ENCODE data around the gene HSPA14. TPM values are rescaled to one million over a fixed set of nuclear protein-coding genes. Genes with fewer than 3 reads are reported as not detected.

HSPA14 gene
- total and polyA plus RNA-seq, 10 donors, result 11.6 to 24.1 (median 13.5) TPM

DNA sequence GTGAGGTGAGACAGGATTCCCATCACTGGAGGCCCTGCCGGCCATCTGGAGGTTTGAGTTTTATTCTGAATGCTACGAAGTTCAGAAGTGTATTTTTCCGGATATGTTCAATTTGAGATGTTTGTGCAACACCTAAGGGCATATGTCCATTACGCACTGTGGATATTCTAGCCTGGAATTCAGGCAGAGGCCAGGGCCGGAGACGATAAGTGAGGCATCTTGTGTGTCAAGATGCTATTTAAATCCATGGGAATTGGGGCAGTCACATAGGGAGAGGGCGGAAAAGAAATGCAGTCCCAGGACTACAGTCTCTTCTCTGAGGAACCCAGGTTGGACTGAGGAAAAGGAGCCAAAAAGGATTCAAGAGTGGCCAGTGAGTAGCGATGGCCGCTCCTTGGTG, 38.7 kb downstream of the HSPA14 start:
- Histone ChIP-seq H3K4me1 (peaks cover 14 to 42% (median 28%) of the 10 kb centered on the region in 6 donors), H3K27ac (peak overlapping the region in 2 of 8 donors; percentile 93 to 94), H3K4me3 (peak overlapping the region in 2 of 8 donors; percentile 87 to 99), H3K36me3 (peaks cover 0 to 9% (median 2%) of the 10 kb centered on the region in 6 donors), H3K27me3 (replicated peaks in 1 of 7) (no peaks in the 10 kb centered on the region), H3K9me3 (no peaks in the 10 kb centered on the region)
- intact Hi-C loops (cut with DNase I; ENCODE audit: low total_unique reads), result no loop called here
- DNase-seq, result no peak
- 93 to 97% (median 96%) methylated on average over 9 of the region's 9 CpGs for WGBS, 5 donors
- no peak for TF ChIP-seq POLR2AphosphoS5 (IDR thresholded peaks at IDR 0.05)
- TF ChIP-seq, protein P1, sequence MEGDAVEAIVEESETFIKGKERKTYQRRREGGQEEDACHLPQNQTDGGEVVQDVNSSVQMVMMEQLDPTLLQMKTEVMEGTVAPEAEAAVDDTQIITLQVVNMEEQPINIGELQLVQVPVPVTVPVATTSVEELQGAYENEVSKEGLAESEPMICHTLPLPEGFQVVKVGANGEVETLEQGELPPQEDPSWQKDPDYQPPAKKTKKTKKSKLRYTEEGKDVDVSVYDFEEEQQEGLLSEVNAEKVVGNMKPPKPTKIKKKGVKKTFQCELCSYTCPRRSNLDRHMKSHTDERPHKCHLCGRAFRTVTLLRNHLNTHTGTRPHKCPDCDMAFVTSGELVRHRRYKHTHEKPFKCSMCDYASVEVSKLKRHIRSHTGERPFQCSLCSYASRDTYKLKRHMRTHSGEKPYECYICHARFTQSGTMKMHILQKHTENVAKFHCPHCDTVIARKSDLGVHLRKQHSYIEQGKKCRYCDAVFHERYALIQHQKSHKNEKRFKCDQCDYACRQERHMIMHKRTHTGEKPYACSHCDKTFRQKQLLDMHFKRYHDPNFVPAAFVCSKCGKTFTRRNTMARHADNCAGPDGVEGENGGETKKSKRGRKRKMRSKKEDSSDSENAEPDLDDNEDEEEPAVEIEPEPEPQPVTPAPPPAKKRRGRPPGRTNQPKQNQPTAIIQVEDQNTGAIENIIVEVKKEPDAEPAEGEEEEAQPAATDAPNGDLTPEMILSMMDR (IDR thresholded peaks at IDR 0.05 in 8 of 11, conservative IDR thresholded peaks at IDR 0.05 in 3 of 11), result no peak

DNA sequence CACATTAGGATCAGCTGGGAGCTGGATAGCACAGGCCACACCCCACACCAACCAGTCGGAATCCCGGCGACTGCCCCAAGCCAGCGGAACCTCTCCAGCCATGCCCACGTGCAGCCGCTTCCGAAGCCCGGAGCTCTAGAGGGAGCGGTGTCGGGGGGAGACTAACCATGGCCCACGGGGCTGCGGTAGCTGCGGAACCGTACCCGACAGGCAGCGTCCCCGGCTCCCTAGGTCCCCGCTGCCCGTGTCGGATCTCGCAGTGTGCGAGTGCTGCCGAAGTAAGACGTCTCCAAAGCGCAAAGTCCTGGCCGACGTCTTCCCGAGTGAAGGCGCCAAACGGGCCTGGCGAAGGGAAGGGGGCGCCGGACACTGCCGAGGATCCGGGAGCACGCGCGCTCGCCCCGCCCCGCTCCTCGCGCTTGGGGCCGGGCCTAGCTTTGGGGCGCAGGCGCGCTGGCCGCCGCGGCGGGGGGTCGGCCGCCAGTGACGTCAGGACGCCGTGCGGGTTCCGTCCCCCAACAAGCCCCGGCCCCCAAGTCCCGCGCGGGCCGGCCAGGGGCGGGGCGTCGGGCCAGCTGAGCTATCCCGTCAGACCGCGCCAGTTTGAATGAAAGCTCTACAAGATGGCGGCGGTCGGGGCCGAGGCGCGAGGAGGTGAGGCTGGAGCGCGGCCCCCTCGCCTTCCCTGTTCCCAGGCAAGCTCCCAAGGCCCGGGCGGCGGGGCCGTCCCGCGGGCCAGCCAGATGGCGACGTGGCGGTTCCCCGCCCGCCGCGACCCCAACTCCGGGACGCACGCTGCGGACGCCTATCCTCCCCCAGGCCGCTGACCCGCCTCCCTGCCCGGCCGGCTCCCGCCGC, 40.4 kb downstream of the HSPA14 start, which contains the start of gene SUV39H2:
SUV39H2 (plus strand) TSS at position 601 of the 858 bp plus-strand sequence; CDS start at position 624, 23 bp downstream.
- Histone ChIP-seq H3K36me3 (no peaks in the 10 kb centered on the region), H3K9me3 (no peaks in the 10 kb centered on the region), H3K4me1 (peaks cover 14 to 42% (median 28%) of the 10 kb centered on the region in 6 donors), H3K27ac (peak within 1 kb of the TSS; percentile 86 to 95 (median 94)), H3K4me3 (peak within 1 kb of the TSS; percentile 87 to 100 (median 99)), H3K27me3 (replicated peaks in 1 of 7) (no peaks in the 10 kb centered on the region)
- 0 to 1% (median 0%) methylated on average over 41 to 102 of the region's 102 CpGs; no CpG with 5 or more reads in 1 of the 5 donors for WGBS, 5 donors
- TF ChIP-seq POLR2A (IDR thresholded peaks at IDR 0.05), result peak in 1 of 3 donors; percentile 59
- peak; percentile 92 to 94 (median 94) for TF ChIP-seq POLR2AphosphoS5 (IDR thresholded peaks at IDR 0.05)
- TF ChIP-seq, protein P1 (IDR thresholded peaks at IDR 0.05 in 8 of 11, conservative IDR thresholded peaks at IDR 0.05 in 3 of 11), result peak in 2 of 11 experiments; percentile 11 to 30
- intact Hi-C loops (cut with DNase I; ENCODE audit: low total_unique reads), result no loop called here
- peak; percentile 99 for DNase-seq

DNA sequence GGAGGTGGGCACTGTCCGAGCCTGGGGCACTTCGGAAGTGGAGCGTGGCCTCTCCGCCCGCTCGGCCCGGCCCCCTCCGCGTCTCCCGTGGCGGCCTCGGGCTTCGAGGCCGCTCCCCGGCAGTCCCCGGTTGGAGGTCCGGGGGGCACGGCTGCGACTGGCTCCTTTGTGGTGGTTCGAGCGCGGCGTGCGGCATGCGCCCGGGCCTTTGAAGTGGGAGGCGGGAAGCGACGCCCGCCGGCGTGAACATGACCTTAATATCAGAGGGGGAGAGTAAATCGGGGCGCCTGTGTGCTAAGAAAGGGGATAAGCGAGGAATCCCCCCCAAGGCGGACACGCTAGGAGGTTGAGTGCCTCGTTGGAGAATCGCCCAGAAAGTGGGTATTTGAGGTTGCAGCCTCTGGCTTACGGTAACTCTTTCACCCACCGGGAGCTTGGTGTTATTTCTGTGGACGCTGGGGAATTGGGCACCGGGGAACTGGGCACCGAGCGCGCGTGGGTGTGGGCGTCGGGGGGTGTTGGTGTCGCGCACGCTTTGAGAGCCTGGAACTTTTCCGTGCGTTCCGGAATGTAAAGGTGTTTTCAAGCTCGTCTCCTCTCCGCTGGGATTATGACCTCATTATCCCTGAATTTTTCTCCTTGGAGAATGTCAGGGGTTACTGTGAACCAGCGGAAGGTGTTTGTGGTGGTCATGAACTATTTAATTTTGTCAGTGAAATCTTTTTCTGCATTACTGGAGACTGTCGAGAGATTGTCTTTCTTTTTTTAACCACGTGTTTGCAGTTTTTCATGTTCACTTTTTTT, 41.2 kb downstream of the HSPA14 start:
- intact Hi-C loops (cut with DNase I; ENCODE audit: low total_unique reads), result no loop called here
- H3K27me3 ChIP-seq (replicated peaks in 1 of 7), result no peaks in the 10 kb centered on the region
- WGBS, 5 donors, result 0 to 2% (median 0%) methylated on average over 36 to 60 of the region's 60 CpGs
- no peak for TF ChIP-seq POLR2A (IDR thresholded peaks at IDR 0.05)
- TF ChIP-seq, protein P1 (IDR thresholded peaks at IDR 0.05 in 8 of 11, conservative IDR thresholded peaks at IDR 0.05 in 3 of 11), result no peak
- DNase-seq, result no peak
- H3K4me3 ChIP-seq, result peak overlapping the region; percentile 87 to 100 (median 99)
- H3K36me3 ChIP-seq, result no peaks in the 10 kb centered on the region
- peak overlapping the region; percentile 42 to 95 (median 94) for H3K27ac ChIP-seq
- H3K9me3 ChIP-seq, result no peaks in the 10 kb centered on the region
- peaks cover 14 to 42% (median 28%) of the 10 kb centered on the region in 6 donors for H3K4me1 ChIP-seq
